HepG2 (cell line): ENCODE data around the gene GMEB1. TPM values are rescaled to one million over a fixed set of nuclear protein-coding genes. Genes with fewer than 3 reads are reported as not detected.
A peak's percentile ranks its signal among the peaks of the same experiment; 100 is the strongest.

Experiments
- AGO2 ChIP-seq: fragments of 200-400 bp; formaldehyde crosslinking; optimal IDR thresholded peaks from 2 replicates; pipeline ENCODE3; 2017; ENCODE audit warnings: mild to moderate bottlenecking, low read depth, low read length, moderate library complexity
- EHMT2 ChIP-seq: fragments of 200-600 bp; sonication (generic); IDR thresholded peaks from 2 replicates; pipeline ENCODE4 v1.7.0; 2017; ENCODE audit warnings: antibody characterized with exemption, low read depth, low read length, borderline replicate concordance
- GZF1 ChIP-seq: sonication (generic); formaldehyde crosslinking; IDR thresholded peaks from 2 replicates; pipeline ENCODE4 v1.5.1; 2020; ENCODE audit warnings: mild to moderate bottlenecking, missing genetic modification reagents
- HDAC2 ChIP-seq: sonication (generic); formaldehyde crosslinking; IDR thresholded peaks from 2 replicates; pipeline ENCODE4 v1.4.0; 2020; ENCODE audit warnings: missing genetic modification reagents
- KDM1A ChIP-seq: IDR thresholded peaks from 2 replicates; pipeline ENCODE4 v1.6.1; 2016; ENCODE audit warnings: missing compliant biosample characterization
- KLF16 ChIP-seq, 2 experiments: sonication (generic) in 1 of 2; formaldehyde crosslinking in 1 of 2; IDR thresholded peaks; 2 replicates each; pipeline versions ENCODE4 v1.6.1 to v1.8.0; 2016 to 2023; ENCODE audit warnings: missing genetic modification reagents in 2 of 2, missing compliant biosample characterization in 1 of 2
- NBN ChIP-seq: fragments of 450-650 bp; conservative IDR thresholded peaks from 2 replicates; pipeline ENCODE4 v1.6.1; 2017
- NFE2L1 ChIP-seq: sonication (generic); formaldehyde crosslinking; IDR thresholded peaks from 2 replicates; pipeline ENCODE4 v1.4.0; 2020; ENCODE audit warnings: missing genetic modification reagents, mild to moderate bottlenecking, borderline replicate concordance
- NR2F1 ChIP-seq, 2 experiments: fragments of 450-650 bp in 1 of 2; formaldehyde crosslinking in 1 of 2; IDR thresholded peaks; 2 replicates each; pipeline versions ENCODE4 v1.5.0 to v1.6.1; 2016 to 2020; ENCODE audit warnings: mild to moderate bottlenecking in 1 of 2, missing compliant biosample characterization in 1 of 2, missing genetic modification reagents in 1 of 2, moderate library complexity in 1 of 2
- PAWR ChIP-seq: sonication (generic); formaldehyde crosslinking; IDR thresholded peaks from 2 replicates; pipeline ENCODE4 v1.4.0; 2020; ENCODE audit warnings: missing genetic modification reagents, mild to moderate bottlenecking, borderline replicate concordance
- THAP9 ChIP-seq: sonication (generic); formaldehyde crosslinking; IDR thresholded peaks from 2 replicates; pipeline ENCODE4; 2020; ENCODE audit warnings: missing genetic modification reagents, mild to moderate bottlenecking, borderline replicate concordance
- YEATS4 ChIP-seq: sonication (generic); formaldehyde crosslinking; IDR thresholded peaks from 2 replicates; pipeline ENCODE4 v1.4.0; 2020; ENCODE audit warnings: missing genetic modification reagents, borderline replicate concordance
- ZEB1 ChIP-seq: IDR thresholded peaks from 2 replicates; pipeline ENCODE4 v1.6.1; 2012; ENCODE audit warnings: mild to moderate bottlenecking, low read depth, inconsistent platforms; ENCODE audit not compliant: insufficient replicate concordance
- ZNF367 ChIP-seq: sonication (generic); formaldehyde crosslinking; IDR thresholded peaks from 2 replicates; pipeline ENCODE4 v1.4.0; 2020; ENCODE audit warnings: missing genetic modification reagents, borderline replicate concordance
- ZNF431 ChIP-seq: sonication (generic); formaldehyde crosslinking; IDR thresholded peaks from 2 replicates; pipeline ENCODE4 v1.9.0; 2022; ENCODE audit warnings: missing genetic modification reagents, low read depth, mild to moderate bottlenecking, borderline replicate concordance
- ZNF451 ChIP-seq: sonication (generic); formaldehyde crosslinking; IDR thresholded peaks from 2 replicates; pipeline ENCODE4 v1.5.0; 2020; ENCODE audit warnings: mild to moderate bottlenecking, missing genetic modification reagents
- ZNF768 ChIP-seq: sonication (generic); formaldehyde crosslinking; IDR thresholded peaks from 2 replicates; pipeline ENCODE4 v1.4.0; 2020; ENCODE audit warnings: missing genetic modification reagents
- ZNF776 ChIP-seq: sonication (generic); formaldehyde crosslinking; IDR thresholded peaks from 2 replicates; pipeline ENCODE4 v1.4.0; 2020; ENCODE audit warnings: mild to moderate bottlenecking, missing genetic modification reagents
- ZNF841 ChIP-seq: sonication (generic); formaldehyde crosslinking; IDR thresholded peaks from 2 replicates; pipeline ENCODE4 v1.8.1; 2023; ENCODE audit warnings: missing genetic modification reagents, borderline replicate concordance
- ZSCAN29 ChIP-seq: sonication (generic); formaldehyde crosslinking; conservative IDR thresholded peaks from 2 replicates; pipeline ENCODE4 v1.4.0; 2020; ENCODE audit warnings: mild to moderate bottlenecking, missing genetic modification reagents
- ZSCAN30 ChIP-seq: sonication (generic); formaldehyde crosslinking; IDR thresholded peaks from 2 replicates; pipeline ENCODE4 v1.5.0; 2020; ENCODE audit warnings: mild to moderate bottlenecking, missing genetic modification reagents
- polyA plus RNA-seq, 8 experiments: library from polyadenylated mRNA; depleted of rRNA in 3 of 8; stranded (reverse) in 7 of 8; unstranded in 1 of 8; fragments of >200 nt; fragmentation: Illumina TruSeq in 4 of 8; extraction: Trizol in 4 of 8; gene quantifications; 2 replicates each; pipeline versions ENCODE4 v1.2.1 to v1.2.3, GENCODE V29; 2011 to 2016; ENCODE audit warnings: low read depth in 4 of 8, missing spikeins in 1 of 8, mixed read lengths in 1 of 8; ENCODE audit not compliant: insufficient read depth in 1 of 8
- total RNA-seq, 5 experiments: library from RNA; depleted of rRNA; stranded (reverse); fragments of >200 nt; fragmentation: Illumina TruSeq; extraction: Trizol; gene quantifications; 2 replicates each; pipeline ENCODE4 v1.2.3, GENCODE V29; 2016; ENCODE audit warnings: low read depth in 1 of 5
- TF ChIP-seq, protein P1 (sequence below): sonication (generic); formaldehyde crosslinking; IDR thresholded peaks from 2 replicates; pipeline ENCODE4 v1.4.0; 2020; ENCODE audit warnings: mild to moderate bottlenecking, missing genetic modification reagents, borderline replicate concordance
- TF ChIP-seq, protein P2 (sequence below): IDR thresholded peaks from 2 replicates; pipeline ENCODE4 v1.6.1; 2016; ENCODE audit warnings: missing biosample characterization, missing genetic modification reagents, low read depth

Gene GMEB1
- total and polyA plus RNA-seq, 2 of the 13 experiments (the other 11 are each of a cell fraction or from before 2014, with no cell fraction given): 3.0 to 6.0 TPM

DNA sequence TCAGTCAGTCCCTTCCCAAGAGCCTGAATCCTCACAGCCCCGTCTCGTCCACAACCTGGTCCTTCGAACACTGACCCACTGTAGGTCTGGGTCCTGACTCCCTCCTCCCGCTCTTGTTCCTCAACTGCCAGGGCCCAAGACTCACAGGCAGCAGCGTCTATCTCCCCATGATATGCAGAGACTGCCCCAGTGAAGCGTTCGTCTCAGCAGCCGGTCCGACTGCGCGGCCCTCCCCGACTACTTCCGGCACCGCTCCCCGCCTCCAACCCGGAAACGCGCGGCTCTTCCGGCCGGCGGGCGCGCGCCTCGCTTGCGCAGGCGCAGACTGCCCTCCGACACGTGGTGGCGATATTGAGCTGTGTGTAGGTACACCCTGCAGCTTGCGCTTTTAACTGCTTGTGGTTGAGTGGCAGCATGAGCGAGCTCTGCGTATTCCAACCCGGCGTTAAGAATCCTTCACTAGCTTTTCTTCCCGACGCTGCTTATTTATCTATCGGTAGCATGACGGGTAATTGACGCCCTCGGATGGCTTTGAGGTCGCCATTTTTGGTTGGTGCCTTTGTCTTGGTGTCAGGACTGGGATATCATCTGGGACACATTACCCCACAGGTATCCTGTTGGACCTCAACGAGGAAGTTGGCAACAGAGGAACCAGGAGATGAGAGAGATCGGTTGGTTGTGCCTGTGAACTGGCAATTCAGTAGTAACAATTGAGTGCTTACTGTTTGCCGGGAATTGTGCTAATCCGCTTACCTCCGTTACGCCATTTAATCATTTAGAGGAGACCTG, 25.5 kb upstream of the GMEB1 start, which contains the start of gene TAF12 (continued):
- TF ChIP-seq PAWR (CRISPR knock-in tag) (no peak), EHMT2 (no peak), AGO2 (peak; percentile 41), GZF1 (no peak; the same call in none of the 2 replicates), ZNF841 (CRISPR knock-in tag) (no peak), ZEB1 (peak; percentile 29), YEATS4 (CRISPR knock-in tag) (peak; percentile 92), ZNF431 (CRISPR knock-in tag) (peak; percentile 68; the same call in 1 of the 2 replicates), ZSCAN29 (CRISPR knock-in tag) (0 out of 2 replicates have a peak, but pooled peaks have one; percentile 20), NFE2L1 (peak; percentile 57; the same call in 1 of the 2 replicates), KLF16 (CRISPR knock-in tag; IDR thresholded peaks at IDR 0.05) (peak in 1 of 2 experiments; percentile 82; a peak in 2 of 4 replicates), HDAC2 (peak; percentile 86), KDM1A (CRISPR knock-in tag) (no peak), NR2F1 (CRISPR knock-in tag; IDR thresholded peaks at IDR 0.05) (0 out of 4 replicates have a peak, but pooled peaks of 1 of the 2 experiments have one; percentile 6), ZNF776 (CRISPR knock-in tag) (peak; percentile 67; the same call in 1 of the 2 replicates), ZNF768 (CRISPR knock-in tag) (peak; percentile 72), NBN (no peak), ZNF367 (CRISPR knock-in tag) (0 out of 2 replicates have a peak, but pooled peaks have one; percentile 38), ZNF451 (CRISPR knock-in tag) (0 out of 2 replicates have a peak, but pooled peaks have one; percentile 61), ZSCAN30 (CRISPR knock-in tag) (peak; percentile 81; the same call in 1 of the 2 replicates), THAP9 (CRISPR knock-in tag) (peak; percentile 90)
- TF ChIP-seq, protein P1, sequence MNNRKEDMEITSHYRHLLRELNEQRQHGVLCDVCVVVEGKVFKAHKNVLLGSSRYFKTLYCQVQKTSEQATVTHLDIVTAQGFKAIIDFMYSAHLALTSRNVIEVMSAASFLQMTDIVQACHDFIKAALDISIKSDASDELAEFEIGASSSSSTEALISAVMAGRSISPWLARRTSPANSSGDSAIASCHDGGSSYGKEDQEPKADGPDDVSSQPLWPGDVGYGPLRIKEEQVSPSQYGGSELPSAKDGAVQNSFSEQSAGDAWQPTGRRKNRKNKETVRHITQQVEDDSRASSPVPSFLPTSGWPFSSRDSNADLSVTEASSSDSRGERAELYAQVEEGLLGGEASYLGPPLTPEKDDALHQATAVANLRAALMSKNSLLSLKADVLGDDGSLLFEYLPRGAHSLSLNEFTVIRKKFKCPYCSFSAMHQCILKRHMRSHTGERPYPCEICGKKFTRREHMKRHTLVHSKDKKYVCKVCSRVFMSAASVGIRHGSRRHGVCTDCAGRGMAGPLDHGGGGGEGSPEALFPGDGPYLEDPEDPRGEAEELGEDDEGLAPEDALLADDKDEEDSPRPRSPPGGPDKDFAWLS (CRISPR knock-in tag): no peak
- TF ChIP-seq, protein P2, sequence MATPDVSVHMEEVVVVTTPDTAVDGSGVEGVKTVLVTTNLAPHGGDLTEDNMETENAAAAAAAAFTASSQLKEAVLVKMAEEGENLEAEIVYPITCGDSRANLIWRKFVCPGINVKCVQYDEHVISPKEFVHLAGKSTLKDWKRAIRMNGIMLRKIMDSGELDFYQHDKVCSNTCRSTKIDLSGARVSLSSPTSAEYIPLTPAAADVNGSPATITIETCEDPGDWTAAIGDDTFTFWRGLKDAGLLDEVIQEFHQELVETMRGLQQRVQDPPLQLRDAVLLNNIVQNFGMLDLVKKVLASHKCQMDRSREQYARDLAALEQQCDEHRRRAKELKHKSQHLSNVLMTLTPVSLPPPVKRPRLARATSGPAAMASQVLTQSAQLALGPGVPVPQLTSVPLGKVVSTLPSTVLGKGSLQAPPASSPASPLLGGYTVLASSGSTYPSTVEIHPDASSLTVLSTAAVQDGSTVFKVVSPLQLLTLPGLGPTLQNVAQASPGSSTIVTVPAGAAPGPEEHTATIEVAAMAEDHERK (CRISPR knock-in tag): no peak
